ENCODE measurements around the gene PABPN1L. TPM values are rescaled to one million over a fixed set of nuclear protein-coding genes. Genes with fewer than 3 reads are reported as not detected.

The PABPN1L gene
- total RNA-seq, 1 donor from 2014 or later, result 0.46 TPM

GRCh38 chr16:88854306-88855111, 12.0 kb downstream of the PABPN1L start:
- peaks cover 12% of the 10 kb centered on the region for H3K4me1 Mint-ChIP-seq (ENCODE audit: low read depth)
- no peaks in the 10 kb centered on the region for H3K27me3 Mint-ChIP-seq
- H3K27ac Mint-ChIP-seq, result no peak overlapping the region
- DNase-seq (ENCODE audit: low spot score, unreplicated experiment), result no peak
- peaks cover 6% of the 10 kb centered on the region for H3K36me3 Mint-ChIP-seq (ENCODE audit: insufficient read depth)
- no peaks in the 10 kb centered on the region for H3K9me3 Mint-ChIP-seq (ENCODE audit: low read depth)
- peak overlapping the region; percentile 61 for H3K4me3 Mint-ChIP-seq (ENCODE audit: low read depth)
- TF ChIP-seq CTCF (IDR thresholded peaks at IDR 0.05; ENCODE audit: unreplicated experiment), result no peak

- H3K4me3 Mint-ChIP-seq (ENCODE audit: low read depth), result no peak overlapping the region
- H3K4me1 Mint-ChIP-seq (ENCODE audit: low read depth), result peaks cover 12% of the 10 kb centered on the region
- H3K9me3 Mint-ChIP-seq (ENCODE audit: low read depth), result no peaks in the 10 kb centered on the region
- H3K27ac Mint-ChIP-seq, result no peak overlapping the region
- no peaks in the 10 kb centered on the region for H3K27me3 Mint-ChIP-seq
- TF ChIP-seq CTCF (IDR thresholded peaks at IDR 0.05; ENCODE audit: unreplicated experiment), result no peak
- no peak for DNase-seq (ENCODE audit: low spot score, unreplicated experiment)
- H3K36me3 Mint-ChIP-seq (ENCODE audit: insufficient read depth), result peaks cover 6% of the 10 kb centered on the region
These were observed 13.0 kb downstream of the PABPN1L start for GRCh38 chr16:88853325-88853941.

- H3K27ac Mint-ChIP-seq, result no peak overlapping the region
- TF ChIP-seq CTCF (IDR thresholded peaks at IDR 0.05; ENCODE audit: unreplicated experiment), result no peak
These were observed 14.8 kb downstream of the PABPN1L start for GRCh38 chr16:88851616-88852015.

GRCh38 chr16:88850531-88851199, 15.8 kb downstream of the PABPN1L start:
- no peak for DNase-seq (ENCODE audit: low spot score, unreplicated experiment)
- Mint-ChIP-seq H3K27ac (no peak overlapping the region), H3K9me3 (ENCODE audit: low read depth) (no peaks in the 10 kb centered on the region), H3K4me1 (ENCODE audit: low read depth) (peaks cover 3% of the 10 kb centered on the region), H3K4me3 (ENCODE audit: low read depth) (no peak overlapping the region), H3K36me3 (ENCODE audit: insufficient read depth) (peaks cover 6% of the 10 kb centered on the region), H3K27me3 (no peaks in the 10 kb centered on the region)
- no peak for TF ChIP-seq CTCF (IDR thresholded peaks at IDR 0.05; ENCODE audit: unreplicated experiment)

More at GRCh38 chr16:88851616-88852015, 14.8 kb downstream of the PABPN1L start:
- no peak for DNase-seq (ENCODE audit: low spot score, unreplicated experiment)
- no peaks in the 10 kb centered on the region for H3K9me3 Mint-ChIP-seq (ENCODE audit: low read depth)
- H3K27me3 Mint-ChIP-seq, result no peaks in the 10 kb centered on the region
- H3K4me1 Mint-ChIP-seq (ENCODE audit: low read depth), result peaks cover 6% of the 10 kb centered on the region
- H3K4me3 Mint-ChIP-seq (ENCODE audit: low read depth), result no peak overlapping the region
- peaks cover 6% of the 10 kb centered on the region for H3K36me3 Mint-ChIP-seq (ENCODE audit: insufficient read depth)

GRCh38 chr16:88848557-88848956, 17.9 kb downstream of the PABPN1L start:
- Mint-ChIP-seq H3K4me3 (ENCODE audit: low read depth) (no peak overlapping the region), H3K27ac (no peak overlapping the region)
- TF ChIP-seq CTCF (IDR thresholded peaks at IDR 0.05; ENCODE audit: unreplicated experiment), result no peak

More at GRCh38 chr16:88848557-88848956, 17.9 kb downstream of the PABPN1L start:
- H3K36me3 Mint-ChIP-seq (ENCODE audit: insufficient read depth), result peaks cover 6% of the 10 kb centered on the region
- no peak for DNase-seq (ENCODE audit: low spot score, unreplicated experiment)
- H3K9me3 Mint-ChIP-seq (ENCODE audit: low read depth), result no peaks in the 10 kb centered on the region
- H3K4me1 Mint-ChIP-seq (ENCODE audit: low read depth), result no peaks in the 10 kb centered on the region
- no peaks in the 10 kb centered on the region for H3K27me3 Mint-ChIP-seq
